ENCODE data around the gene LGALS16.

DNA sequence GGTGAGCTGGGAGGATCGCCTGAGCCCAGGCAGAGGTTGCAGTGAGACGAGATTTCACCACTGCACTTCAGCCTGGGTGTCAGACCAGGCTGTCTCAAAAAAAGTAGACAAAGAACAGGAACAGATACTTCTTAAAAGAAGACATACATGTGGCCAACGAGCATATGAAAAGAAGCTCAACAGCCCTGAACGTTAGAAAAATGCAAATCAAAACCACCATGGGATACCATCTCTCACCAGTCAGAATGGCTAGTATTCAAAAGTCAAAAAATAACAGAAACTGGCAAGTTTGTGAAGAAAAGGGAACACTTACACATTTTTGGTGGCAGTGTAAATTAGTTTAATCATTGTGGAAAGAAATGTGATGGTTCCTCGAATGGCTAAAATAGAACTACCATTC is 45.6 kb downstream of the LGALS16 start:
- TF ChIP-seq EZH2phosphoT487 (IDR thresholded peaks at IDR 0.05; ENCODE audit: low read length), result no peak
- TF ChIP-seq, protein P1, sequence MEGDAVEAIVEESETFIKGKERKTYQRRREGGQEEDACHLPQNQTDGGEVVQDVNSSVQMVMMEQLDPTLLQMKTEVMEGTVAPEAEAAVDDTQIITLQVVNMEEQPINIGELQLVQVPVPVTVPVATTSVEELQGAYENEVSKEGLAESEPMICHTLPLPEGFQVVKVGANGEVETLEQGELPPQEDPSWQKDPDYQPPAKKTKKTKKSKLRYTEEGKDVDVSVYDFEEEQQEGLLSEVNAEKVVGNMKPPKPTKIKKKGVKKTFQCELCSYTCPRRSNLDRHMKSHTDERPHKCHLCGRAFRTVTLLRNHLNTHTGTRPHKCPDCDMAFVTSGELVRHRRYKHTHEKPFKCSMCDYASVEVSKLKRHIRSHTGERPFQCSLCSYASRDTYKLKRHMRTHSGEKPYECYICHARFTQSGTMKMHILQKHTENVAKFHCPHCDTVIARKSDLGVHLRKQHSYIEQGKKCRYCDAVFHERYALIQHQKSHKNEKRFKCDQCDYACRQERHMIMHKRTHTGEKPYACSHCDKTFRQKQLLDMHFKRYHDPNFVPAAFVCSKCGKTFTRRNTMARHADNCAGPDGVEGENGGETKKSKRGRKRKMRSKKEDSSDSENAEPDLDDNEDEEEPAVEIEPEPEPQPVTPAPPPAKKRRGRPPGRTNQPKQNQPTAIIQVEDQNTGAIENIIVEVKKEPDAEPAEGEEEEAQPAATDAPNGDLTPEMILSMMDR (IDR thresholded peaks at IDR 0.05; ENCODE audit: low read length), result no peak

Measured in MM.1S (cell line).